GDM1 (cell line): ENCODE data around the gene NEMP1.
"Not testable (repeated sequence)": the region's sequence is repeated elsewhere in the genome, so short reads cannot be mapped to it uniquely, and the experiment has no call there.

Experiments
- DNase-seq: peaks from one replicate; lab custom pipeline; 2025; lab: John Stamatoyannopoulos, UW

NEMP1 gene, protein sequence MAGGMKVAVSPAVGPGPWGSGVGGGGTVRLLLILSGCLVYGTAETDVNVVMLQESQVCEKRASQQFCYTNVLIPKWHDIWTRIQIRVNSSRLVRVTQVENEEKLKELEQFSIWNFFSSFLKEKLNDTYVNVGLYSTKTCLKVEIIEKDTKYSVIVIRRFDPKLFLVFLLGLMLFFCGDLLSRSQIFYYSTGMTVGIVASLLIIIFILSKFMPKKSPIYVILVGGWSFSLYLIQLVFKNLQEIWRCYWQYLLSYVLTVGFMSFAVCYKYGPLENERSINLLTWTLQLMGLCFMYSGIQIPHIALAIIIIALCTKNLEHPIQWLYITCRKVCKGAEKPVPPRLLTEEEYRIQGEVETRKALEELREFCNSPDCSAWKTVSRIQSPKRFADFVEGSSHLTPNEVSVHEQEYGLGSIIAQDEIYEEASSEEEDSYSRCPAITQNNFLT

DNA sequence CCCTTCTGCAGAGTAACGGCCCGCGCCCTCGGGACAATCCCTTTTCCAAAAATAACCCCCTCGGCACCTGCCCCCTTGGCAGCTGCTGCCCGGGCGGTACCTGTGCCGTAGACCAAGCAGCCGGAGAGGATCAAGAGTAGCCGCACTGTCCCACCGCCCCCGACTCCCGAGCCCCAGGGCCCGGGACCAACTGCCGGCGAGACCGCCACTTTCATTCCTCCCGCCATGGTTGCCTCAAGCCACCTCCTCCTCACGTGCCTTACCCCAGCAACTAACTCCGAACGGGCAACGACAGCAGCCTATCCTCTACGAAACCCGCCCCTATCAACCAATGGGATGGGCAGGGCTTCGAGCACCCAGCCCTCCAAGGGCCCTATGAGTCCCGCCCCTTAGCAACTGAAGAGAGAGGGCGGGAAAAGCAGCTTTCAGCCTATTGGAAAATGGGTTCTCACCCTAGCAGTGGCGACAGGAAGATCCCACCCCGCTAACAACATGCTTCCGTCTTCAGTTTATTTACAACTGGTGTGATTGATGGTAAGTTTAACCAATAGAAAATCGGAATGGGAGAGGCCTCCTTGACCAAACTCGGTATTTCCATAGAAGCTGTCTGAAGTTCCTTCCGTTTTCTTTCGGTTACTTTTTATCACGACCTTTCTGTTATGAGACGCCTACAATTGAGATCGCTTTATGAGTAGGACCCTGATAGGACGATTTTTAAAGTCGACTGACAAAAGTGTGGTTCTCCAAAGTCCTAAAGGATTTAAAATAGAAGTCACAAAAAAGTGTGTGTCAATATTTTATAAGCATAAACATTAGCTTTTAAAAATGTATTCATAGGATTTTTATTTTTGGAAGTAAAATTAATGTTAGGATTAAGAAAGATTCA lies at the start of gene NEMP1:
Gene NEMP1 (minus strand): TSS at position 273 of the 886 bp plus-strand sequence. CDS start 46 bp downstream, at position 227.
- peak; percentile 100 for DNase-seq

DNA sequence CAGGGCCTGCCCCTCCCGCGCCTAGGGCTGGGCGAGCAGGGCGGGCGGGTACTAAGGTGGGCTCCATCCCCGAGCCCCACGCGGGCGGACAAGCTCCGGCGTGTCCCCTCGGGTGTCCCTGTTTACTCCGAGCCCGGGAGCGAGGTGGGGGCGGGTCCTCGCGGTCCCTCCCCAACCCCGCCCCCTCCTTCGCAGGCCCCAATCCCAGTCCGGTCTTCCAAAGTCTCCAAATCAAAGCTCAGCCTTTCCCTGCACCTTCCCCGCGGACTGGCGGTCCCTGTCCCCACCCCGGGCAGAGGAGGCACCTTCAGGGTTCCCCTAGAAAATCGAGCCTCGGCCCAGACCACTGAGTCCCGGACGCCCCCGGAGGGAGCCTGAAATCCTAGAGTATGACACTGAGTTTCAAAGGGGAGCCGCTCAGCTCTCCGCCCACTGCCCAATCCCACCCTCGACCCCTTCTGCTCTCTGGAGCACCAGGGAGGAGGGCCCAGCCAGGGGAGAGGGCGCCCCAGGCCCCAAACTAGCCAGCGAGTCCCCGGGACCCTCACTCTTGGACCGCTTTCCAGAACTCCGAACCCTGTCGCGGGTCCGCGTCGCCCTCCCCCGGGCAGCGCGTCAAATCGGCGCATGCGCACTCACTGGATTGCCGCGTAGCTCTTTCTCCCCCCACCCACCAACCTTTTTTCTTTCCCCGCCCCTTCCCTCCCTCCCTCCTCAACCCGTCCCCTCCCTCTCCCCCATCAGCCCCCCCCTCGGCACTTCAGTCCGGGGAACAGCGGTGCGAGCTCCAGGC lies 49.3 kb upstream of the NEMP1 start, which contains the start of gene LRP1:
Gene LRP1 (plus strand): TSS at position 758 of the 793 bp plus-strand sequence. CDS start 482 bp downstream, outside the sequence.
- DNase-seq, result peak; percentile 7

DNA sequence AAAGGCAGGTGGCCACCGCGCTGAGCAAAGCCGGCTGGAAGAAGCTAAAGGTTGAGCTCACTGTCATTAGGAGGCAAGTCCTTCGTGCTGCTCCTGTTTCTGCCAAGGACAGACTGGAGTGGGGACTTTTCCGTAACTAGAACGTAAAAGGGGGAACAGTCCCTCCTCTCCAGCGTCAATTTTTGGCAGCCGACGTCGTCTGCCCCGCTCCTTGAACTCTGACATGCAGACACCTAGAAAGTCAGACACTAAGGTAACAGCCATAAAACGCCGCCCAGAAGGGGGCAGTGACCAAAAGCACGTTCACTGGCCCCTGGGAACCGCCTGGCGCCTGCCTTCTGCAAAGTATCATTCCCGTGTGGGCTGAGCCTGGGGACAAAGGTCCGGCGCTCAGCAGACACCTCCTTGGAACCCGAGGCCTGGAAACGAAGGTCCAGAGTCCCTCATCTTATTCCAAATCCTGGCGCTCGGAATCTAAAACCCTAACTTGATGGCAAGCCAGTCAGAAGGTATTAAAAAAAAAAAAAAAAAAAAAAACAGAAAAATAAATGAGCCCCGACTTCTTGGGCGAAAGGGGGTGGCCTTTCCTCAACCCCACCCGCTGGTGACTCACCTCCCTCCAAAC lies 48.6 kb upstream of the NEMP1 start:
- DNase-seq, result no peak

DNA sequence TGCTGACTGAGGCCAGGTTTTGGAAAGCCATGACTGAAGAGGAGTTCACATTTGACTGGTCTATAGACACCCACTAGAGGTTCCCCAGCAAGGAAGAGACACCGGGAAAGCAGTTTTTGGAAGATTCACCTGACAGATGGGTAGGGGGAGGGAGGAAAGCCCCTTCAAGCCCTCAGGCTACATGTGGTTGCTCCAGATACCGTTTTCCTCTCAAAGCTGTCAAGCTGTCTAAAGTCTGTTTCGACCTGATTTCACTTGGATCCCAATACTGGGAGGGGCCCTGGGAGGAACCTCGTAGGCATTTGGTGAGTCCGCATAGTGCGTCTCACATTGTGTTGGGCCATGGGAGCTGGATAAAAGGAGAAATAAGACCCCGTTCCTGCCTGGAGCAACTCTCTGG lies 48.0 kb upstream of the NEMP1 start:
- no peak for DNase-seq

DNA sequence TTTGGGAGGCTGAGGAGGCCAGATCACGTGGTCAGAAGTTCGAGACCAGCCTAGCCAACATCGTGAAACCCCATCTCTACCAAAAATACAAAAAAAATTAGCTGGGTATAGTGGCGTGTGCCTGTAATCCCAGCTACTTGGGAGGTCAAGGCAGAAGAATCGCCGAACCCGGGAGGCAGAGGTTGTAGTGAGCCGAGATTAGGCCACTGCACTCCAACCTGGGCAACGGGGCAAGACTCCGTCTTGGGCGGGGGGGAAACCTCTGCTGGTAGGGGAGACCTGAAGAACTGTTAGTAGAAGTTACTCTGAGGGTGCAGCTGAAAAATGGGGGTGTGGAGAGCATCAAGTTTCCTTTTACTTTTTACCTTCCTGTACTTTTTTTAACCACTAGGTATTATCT lies 47.5 kb upstream of the NEMP1 start:
- DNase-seq, result no peak

DNA sequence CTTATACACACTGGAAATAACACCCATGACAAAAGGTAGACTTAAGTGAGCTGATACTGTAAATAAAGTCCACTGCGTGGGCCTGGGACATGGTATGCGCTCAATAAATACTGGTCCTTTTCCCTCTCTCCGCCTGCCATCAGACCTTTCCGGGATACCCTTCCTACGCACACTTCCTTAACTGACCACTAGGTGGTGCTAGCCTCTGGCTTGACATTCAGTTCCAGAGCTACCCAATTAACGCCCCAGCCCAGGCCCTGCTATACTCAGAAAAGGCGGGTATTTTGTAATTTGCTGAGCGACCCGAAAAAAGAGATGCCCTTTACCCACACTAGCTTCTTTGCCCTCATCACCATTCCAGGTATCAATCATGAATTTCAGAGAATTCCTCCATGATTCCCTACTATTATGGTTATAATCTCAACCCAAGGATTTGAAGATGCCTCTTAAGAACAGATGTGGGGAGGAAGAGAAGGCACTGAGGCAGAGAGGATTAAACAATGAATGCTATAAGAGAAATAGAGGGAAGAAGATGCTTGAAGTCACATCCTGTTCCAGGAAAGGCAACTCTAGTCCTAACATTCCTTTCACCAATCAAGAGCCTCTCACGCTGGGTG lies 45.8 kb upstream of the NEMP1 start:
- peak; percentile 58 for DNase-seq

DNA sequence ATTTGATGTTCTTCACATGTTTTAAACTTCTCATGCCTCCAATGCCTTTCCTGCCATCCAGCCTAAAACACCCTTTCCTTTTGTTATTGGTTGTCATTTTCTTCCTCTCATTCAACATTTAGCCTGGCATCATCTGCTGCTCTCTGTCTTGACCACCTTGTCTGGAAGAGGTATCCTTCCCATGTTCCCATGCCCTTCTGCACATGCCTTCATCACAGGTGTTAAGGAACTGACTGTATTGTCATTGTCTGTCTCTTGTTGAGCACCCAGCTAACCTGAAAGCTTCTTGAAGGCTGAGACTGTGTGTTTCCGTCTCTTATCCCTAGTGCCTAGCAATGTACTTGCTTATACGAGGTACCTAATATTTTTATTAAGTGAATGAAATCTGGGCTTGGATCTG lies 45.2 kb upstream of the NEMP1 start:
- DNase-seq, result no peak

DNA sequence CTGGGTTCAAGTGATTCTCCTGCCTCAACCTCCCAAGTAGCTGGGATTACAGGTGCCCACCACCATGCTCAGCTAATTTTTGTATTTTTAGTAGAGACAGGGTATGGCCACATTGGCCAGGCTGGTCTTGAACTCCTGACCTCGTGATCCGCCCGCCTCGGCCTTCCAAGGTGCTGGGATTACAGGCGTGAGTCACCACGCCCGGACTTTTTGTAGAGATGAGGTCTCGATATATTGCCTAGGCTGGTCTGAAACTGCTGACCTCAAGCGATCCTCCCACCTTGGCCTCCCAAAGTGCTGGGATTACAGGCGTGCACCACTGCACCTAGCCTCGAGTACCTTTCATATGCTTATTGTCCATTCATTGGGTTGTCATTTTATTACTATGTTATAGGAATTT lies 42.1 kb upstream of the NEMP1 start:
- DNase-seq, result not testable (repeated sequence)

DNA sequence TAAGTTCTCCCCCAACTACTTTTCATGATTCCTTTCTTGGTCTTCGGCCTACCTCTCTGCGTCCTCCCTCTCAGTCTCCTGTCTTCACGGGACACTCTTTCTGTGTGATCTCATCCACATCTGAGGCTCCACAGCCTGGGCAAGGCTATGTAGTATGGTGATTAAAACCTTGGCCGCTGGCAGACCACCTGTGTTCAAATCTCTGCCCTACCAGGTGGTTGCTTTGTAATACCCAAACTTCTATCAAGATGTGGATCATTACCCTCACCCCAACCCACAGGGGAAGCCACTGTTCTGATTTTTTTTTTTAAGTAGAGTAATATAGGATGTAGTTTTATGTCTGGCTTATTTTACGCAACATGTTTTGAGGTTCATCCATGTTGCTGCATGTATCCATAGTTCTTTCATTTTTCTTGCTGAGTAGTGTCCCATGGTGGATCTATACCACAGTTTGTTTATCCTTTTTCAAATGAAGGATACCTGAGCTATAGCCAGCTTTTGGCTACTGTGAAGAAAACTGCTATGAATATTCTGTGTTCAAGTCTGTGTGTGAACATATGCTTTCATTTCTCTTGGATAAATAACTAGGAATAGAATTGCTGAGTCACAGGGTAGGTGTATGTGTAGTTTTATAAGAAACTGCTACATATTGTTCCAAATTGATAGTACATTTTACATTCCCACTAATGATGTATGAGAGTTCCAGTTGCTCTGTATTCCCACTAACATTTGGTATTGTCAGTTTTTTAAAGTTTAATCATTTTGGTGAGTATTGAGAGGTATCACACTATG lies 40.9 kb upstream of the NEMP1 start:
- no peak for DNase-seq

DNA sequence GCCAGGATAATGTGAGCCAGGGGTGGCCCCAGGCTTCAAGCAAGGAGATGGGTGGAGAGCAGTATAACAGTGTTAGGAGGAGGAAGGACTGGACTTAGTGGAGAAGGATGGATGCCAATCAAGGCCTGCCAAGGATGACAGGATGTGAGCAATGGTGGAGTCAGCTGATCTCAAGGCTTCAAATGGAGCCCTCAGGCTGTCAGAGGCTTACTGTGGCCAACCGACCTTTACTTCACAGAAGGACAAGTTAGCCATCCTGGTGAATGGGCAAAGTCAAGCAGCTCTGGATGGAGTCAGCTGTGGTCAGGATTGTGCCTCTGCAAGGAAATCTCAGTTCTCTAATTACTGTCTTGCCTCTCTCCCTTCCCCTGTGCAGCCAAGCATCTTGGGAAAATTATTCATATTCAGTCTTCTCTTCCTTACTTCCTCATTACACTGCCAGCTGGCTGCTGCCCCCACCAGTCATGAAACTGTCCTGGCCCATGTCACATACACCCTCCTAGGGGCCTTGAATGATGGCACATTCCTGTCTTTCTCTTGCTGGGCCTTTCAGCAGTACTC lies 40.2 kb upstream of the NEMP1 start:
- peak; percentile 21 for DNase-seq

DNA sequence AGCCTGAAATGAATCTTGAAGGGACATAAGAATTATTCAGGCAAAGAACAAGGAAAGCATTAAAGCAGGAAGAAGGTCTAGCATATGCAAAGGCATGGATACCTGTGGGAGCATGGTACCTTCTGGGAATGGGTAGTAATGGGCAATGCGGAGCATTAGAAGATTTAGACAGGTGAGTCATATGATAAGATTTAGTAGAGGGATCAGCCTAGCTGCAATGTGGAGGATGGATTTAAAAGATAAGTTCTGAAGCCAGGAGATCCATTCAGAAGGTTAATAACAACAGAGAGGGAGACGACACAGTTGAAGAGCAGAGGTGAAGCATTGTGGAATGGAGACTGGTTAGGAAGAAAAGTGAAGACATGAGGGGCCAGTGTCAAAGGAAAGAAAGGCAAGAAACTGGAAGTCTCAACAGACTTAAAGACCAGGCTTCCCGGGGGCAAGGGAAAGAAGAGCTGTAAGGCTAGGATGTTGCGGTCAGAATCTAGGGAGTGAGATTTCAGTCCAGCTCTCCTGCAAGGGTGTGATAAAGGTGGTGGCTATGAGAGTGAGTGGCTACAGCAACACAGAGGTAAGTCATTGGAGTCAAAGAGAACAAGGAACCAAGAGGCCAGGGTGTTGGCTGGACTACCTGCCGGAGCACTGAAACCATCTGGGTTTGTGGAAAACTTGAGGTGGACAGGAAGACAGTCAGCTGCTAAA lies 38.1 kb upstream of the NEMP1 start:
- DNase-seq, result no peak

DNA sequence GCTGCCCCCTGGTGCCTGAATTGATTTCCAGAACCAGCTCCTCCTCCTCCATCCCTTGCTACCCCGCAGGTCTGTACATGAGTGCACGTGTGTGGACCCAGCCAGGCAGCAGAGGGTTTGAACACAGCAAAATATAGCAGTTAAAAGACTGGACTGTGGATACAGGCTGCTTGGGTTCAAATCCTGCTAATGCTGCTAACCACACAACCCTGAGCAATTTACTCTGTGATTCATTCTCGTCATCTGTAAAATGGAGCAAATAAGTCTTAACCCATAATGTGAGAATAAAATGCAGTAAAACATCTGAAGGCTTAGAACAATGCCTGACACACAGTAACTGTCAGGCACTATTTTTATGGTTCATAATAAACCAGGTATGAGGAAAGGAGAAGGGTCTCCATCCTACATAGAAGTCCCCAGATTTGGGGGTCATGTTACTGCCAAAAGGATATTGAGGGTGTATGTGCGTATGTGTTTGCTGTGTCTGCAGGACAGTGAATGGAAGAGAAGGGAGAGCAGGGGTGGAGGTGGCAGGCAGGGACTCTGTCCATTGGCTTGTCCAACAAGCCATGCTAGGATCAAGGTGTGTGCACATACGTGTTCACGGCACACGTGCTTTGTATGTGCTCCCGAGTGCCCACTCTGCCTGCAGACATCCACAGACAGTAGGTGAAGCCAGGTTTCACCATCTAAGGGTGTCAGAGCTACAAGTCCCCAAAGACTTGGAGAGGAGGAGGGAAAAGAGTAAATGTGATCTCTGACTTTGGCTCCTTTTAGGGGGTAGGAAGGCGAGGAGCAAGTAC lies 34.1 kb upstream of the NEMP1 start:
- DNase-seq, result no peak

DNA sequence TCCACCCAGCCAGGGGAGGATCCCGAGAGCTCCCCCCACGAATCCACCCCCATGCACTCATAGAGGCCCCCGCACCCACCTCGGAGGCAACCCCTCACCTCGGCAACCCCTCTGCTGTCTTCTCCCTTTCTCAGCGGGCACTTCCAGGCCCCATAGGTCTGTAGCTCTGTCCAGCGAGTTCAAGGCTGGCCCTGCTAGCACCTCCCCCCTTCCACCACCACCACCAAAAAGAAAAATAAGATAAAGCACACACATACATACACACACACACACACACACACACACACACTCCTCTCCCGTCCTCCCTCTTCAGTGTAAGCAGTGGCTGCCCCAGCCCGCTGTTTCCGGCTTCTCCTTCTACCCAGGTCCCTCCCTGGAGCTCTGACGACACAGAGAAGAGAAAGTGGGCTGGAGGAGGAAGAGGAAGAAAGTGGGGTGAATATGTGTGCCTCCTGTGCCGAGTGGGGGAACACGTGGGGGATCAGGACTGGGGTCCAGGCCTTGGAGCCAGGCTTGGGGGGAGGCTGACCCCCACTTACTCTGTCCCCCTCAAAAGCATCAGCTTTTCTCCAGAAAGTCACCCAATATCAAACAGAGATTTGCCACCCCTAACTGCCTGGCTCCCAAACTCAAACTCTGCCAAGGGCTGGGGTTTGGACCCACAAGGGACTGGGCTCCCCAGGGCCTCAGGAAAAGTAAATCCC lies 32.6 kb upstream of the NEMP1 start, which contains the start of gene STAT6:
Gene STAT6 (minus strand): TSS at position 332 of the 704 bp plus-strand sequence. CDS start 3,084 bp downstream, outside the sequence.
- DNase-seq, result peak; percentile 77

DNA sequence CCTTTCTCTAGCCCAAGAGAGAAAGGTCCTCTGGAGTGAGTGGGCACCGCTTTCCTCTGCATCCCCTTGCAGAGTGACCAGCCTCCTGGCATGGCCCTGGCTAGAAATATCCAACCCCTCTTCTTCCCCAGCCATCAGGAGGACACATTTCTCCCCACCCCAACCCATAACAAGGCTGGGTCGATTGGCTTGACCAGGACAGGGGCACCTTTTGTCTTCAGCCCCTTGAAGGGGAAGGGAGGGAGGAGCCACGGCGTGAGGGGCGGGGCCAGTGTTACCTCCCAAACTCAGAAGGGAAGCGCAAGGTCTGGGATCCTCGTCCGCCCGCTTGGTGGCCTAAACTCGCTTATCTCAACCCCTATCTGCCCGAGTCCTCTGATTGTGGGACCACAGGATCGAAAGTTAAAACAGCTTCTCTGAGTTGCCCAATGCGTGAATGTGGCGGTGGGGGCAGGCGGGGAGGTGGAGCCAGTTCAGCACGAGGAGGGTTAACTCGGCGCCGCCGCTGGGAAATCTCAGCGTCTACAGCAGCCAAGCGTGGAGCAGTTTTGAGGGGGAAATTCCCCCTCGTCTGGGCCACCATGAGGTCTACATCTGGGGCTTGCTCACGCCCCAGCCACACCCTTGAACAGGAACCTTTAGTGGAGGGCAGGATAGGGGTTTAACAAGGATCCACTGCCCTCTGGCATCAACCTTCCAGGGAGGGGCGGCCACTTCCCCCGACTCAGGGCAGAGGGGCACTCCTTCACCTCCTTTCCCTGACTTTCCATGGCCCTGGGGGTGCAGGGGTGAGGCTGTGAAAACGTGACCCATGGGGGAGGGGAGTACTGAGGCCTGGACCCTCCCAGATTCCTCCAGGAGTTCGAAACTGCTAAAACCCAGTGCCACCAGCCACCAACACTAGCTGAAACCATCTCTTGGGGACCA lies 31.8 kb upstream of the NEMP1 start:
- DNase-seq, result peak; percentile 27

DNA sequence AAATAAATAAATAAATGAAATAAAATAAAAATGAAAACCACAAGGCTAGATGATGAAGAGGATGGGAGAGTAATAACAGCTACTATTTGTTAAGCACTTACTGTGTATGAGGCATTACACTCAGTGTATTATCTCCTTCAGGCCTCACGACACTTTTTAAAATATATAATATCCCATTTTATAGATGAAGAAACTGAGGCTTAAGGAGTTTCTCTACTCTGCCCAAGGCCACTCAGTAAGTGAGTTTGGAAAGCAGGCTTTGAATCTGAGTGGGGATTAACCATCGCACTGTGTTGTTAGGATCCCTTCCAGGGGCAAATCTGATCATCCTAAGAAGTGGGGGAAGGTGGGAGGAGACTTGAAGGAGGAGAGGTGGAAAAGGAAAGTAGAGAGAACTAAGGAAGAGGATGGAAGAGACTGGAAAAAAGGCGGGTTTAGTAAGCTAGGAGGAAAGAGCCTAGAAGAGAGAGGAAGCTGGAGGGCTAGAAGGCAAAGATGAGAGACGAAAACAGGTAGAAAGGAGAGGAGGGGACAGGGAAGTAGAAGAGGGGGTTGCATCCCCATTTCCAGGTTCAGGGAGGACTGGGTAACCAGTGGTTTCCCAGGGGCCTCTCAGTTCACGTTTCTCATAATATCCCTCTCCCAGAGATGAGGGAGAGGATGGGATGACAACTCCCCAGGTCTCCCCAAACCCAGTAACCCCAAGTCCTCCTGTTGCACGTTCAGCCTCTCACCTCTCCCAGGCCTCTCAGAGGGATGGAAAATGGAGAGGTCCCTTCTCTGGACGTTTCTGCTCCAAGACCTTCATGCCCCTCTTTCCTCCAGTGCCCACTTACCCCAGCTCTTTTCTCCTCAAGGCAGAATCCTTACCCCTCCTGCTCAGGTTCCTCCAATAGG lies 30.9 kb upstream of the NEMP1 start:
- no peak for DNase-seq
